HG03045 (cell line): ENCODE results near the gene KRTAP10-5.
"Not testable (repeated sequence)": the region's sequence is repeated elsewhere in the genome, so short reads cannot be mapped to it uniquely, and the experiment has no call there.

Source experiments
- ATAC-seq: cut with Tn5 transposase; IDR thresholded peaks from one replicate; pipeline ENCODE4 v1.9.1; 2021; ENCODE audit warnings: mild to moderate bottlenecking, moderate library complexity; ENCODE audit not compliant: unreplicated experiment

The KRTAP10-5 gene

DNA sequence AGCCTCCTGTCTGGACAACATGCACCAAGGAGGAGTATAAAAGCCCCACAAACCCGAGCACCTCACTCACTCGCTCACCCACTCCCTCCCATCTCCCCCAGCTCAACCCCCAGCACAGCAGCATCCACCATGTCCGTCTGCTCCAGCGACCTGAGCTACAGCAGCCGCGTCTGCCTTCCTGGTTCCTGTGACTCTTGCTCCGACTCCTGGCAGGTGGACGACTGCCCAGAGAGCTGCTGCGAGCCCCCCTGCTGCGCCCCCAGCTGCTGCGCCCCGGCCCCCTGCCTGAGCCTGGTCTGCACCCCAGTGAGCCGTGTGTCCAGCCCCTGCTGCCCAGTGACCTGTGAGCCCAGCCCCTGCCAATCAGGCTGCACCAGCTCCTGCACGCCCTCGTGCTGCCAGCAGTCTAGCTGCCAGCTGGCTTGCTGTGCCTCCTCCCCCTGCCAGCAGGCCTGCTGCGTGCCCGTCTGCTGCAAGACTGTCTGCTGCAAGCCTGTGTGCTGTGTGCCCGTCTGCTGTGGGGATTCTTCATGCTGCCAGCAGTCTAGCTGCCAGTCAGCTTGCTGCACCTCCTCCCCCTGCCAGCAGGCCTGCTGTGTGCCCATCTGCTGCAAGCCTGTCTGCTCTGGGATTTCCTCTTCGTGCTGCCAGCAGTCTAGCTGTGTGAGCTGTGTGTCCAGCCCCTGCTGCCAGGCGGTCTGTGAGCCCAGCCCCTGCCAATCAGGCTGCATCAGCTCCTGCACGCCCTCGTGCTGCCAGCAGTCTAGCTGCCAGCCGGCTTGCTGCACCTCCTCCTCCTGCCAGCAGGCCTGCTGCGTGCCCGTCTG, 6.6 kb downstream of the KRTAP10-5 start, which contains the start of gene KRTAP10-4:
Gene KRTAP10-4, plus strand, starts transcription at position 100 of the 827 bp plus-strand sequence. Its CDS starts 30 bp downstream, at position 130.
- not testable (repeated sequence) for ATAC-seq

- ATAC-seq: no peak
Measured at GRCh38 chr21:44572959-44573583, 7.3 kb downstream of the KRTAP10-5 start.

GRCh38 chr21:44571844-44572782, 8.3 kb downstream of the KRTAP10-5 start:
- no peak for ATAC-seq

- no peak for ATAC-seq
Measured at GRCh38 chr21:44571296-44571695, 9.1 kb downstream of the KRTAP10-5 start.

- no peak for ATAC-seq
Measured at GRCh38 chr21:44569861-44570517, 10.4 kb downstream of the KRTAP10-5 start.

GRCh38 chr21:44568667-44569556, 11.5 kb downstream of the KRTAP10-5 start:
- ATAC-seq: no peak

GRCh38 chr21:44568261-44568660, 12.1 kb downstream of the KRTAP10-5 start:
- no peak for ATAC-seq

- no peak for ATAC-seq
Measured at GRCh38 chr21:44567481-44568171, 12.8 kb downstream of the KRTAP10-5 start.

GRCh38 chr21:44566403-44566802, 14.0 kb downstream of the KRTAP10-5 start:
- ATAC-seq: no peak

- ATAC-seq: no peak
Measured at GRCh38 chr21:44564886-44565598, 15.4 kb downstream of the KRTAP10-5 start.

- ATAC-seq: no peak
Measured at GRCh38 chr21:44564099-44564498, 16.3 kb downstream of the KRTAP10-5 start.

DNA sequence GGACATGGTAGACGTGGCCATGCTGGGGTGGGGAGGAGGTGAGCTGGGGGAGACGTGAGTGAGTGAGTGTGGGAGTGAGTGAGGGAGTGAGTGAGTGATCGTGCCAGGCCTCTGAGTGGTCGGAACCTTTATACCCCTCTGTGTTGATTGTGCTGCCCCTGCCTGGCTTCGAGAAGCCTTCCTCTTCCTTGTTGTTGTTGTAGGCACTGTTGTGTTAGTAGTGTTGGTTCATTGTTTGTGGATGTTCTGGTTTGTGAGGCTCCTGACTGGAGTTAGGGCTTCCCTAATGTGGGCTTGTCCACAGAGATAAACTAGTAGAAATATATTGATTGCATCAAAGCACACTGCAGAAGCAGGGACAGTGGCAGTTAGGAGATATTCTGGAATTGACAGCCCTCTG, 21.7 kb downstream of the KRTAP10-5 start, which contains the start of gene KRTAP10-3:
Gene KRTAP10-3, minus strand, starts transcription at position 101 of the 400 bp plus-strand sequence. Its CDS starts 80 bp downstream, at position 21.
- no peak for ATAC-seq

DNA sequence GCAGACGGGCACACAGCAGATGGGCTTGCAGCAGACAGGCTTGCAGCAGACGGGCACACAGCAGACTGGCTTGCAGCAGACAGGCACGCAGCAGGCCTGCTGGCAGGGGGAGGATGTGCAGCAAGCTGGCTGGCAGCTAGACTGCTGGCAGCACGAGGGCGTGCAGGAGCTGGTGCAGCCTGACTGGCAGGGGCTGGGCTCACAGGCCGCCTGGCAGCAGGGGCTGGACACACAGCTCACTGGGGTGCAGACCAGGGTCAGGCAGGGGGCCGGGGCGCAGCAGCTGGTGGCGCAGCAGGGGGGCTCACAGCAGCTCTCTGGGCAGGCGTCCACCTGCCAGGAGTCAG, 22.1 kb downstream of the KRTAP10-5 start:
- not testable (repeated sequence) for ATAC-seq

DNA sequence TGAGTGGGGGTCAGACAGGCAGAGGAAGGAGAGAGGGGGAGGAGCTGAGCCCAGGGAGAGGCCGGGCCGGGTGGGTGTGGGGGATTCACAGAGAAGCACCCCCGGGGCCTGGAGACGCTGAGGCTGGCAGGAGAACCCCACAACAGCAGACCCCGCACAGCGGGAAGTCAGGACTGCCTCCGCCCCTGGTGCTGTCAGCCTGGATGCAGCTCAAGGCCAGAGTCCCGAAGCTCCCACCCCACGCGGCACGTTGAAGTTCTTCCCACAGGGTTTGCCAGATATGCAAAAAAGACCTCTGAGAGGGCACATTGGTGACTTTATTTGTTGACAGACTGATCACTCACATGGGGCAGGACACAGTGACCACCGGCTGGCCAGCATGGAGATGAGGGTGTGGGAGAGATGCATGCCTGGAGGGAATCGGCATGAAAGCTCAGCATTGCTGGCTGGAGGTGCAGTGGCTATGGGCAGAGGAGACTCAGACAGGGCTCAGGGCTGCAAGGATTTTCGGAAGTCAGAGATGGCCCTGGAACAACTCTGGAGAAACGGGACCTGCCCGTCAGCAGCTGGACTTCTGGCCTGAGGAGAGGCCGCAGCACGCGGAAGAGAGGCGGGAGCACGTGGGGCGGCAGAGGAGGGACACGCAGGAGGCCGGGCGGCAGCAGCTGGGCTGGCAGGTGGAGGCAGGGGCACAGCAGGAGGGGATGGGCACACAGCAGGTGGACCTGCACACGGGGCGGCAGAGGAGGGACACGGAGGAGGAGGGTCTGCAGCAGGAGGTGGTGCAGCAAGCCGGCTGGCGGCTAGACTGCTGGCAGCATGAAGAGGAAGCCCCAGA, 22.7 kb downstream of the KRTAP10-5 start:
- no peak for ATAC-seq

DNA sequence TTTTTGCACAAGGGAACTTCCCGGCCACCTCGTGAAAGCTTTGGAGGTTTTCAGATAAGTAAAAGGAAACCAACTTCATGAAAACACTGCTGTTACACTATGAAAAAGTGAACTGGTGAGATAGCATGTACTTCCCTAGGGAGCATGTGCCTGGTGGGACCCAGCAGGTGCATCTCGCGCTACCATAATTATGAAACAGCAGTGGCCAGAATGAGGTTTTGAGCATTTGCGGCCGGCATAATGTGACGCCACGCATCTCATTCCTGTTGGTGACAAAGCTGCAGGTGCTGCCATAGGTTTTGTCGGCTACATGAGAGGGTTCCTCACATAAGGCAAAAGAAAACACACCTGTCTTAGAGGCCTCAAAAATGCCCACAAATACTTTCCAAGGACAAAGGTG, 23.5 kb downstream of the KRTAP10-5 start:
- ATAC-seq: no peak

DNA sequence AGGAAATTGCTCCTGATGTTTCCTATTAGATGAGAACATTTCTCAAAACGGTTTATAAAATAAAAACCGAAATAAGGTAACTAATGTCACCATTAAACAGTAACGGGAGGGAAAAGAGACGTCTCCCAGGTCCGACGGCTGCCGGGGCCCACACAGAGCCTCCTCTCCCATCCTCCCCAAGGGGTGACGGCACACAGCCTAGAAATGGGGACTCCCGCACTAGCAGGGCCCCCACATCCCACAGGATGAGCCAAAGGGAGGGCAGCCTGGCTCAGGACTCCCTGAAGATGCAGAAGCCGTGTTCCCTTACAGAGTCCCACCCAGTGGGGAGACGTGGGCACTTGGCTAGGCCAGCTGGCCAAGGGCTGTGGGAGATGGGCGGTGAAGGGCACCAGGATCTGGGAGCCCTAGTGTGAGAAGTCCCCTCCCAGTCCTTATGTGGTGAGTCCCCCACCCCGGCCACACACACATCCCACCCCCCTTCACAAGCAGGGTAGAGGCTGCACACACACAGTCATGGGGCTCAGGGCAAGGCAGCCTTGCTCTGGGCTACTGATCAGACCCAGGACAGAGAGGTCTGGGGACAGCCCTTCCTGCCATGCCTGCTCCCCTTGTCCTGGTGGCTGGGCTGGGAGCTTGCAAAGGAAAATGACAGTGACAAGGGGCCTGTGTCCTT, 25.1 kb downstream of the KRTAP10-5 start:
- no peak for ATAC-seq

- no peak for ATAC-seq
Measured at GRCh38 chr21:44552681-44553080, 27.7 kb downstream of the KRTAP10-5 start.
